ENCODE data around the gene CRYBG1. TPM values are rescaled to one million over a fixed set of nuclear protein-coding genes. Genes with fewer than 3 reads are reported as not detected.

The CRYBG1 gene
- total RNA-seq, 1 experiment from 2014 or later, result 2.9 TPM

DNA sequence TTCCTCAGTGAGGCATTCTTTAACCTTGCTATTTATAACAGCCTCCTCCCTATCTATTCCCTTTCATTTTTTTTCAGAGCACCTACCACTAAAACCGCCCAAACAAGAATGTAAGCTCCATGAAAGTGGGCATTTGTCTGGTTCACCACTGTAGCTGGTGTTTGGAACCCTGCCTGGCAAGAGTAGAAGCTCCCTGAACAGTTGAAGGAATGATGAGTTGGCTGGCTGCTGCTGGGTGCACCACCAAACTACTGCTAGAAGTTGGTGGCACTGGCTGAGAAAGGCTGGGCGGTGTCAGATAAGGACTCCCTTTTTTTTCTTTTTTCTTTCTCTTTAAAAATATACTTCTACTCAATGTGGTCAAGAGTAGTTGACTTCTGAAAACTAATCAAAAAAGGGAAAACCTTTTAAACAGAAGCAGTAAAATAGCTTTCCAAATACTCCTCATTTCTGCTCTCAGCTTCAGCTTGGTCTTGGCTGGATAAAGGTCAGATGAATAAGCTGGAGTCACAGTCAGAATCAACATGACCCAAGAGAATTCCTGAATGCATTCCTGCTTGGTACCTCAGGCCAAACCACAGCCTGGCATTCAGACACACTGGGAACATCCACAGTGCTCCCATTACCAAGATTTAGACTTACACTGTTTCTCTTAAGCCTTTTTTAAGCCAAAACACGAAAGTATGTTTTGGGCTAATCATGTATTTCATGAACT is 230.8 kb downstream of the CRYBG1 start:
- intact Hi-C loops (cut with micrococcal nuclease; ENCODE audit: unreplicated experiment), result no loop called here
- no TSS peak for BruUV-seq (replicated peaks)
- Histone ChIP-seq H3K27me3 (replicated peaks; ENCODE audit: insufficient read depth, low read depth, low read length, poor library complexity) (no peaks in the 10 kb centered on the region), H3K4me1 (ENCODE audit: insufficient read depth, low read length, poor library complexity, severe bottlenecking) (no peaks in the 10 kb centered on the region), H3K27ac (ENCODE audit: low read depth, low read length, poor library complexity, severe bottlenecking) (no peak overlapping the region), H3K4me3 (ENCODE audit: low read depth, low read length, poor library complexity, severe bottlenecking) (no peak overlapping the region), H3K9me3 (ENCODE audit: low read depth, low read length, poor library complexity, severe bottlenecking) (no peaks in the 10 kb centered on the region), H3K36me3 (ENCODE audit: insufficient read depth, low read length, poor library complexity, severe bottlenecking) (no peaks in the 10 kb centered on the region)
- POLR2A ChIA-PET (ENCODE audit: low non-redundant PET), result no interaction called here
- DNase-seq (ENCODE audit: low spot score), result no peak
- TF ChIP-seq, protein P1, sequence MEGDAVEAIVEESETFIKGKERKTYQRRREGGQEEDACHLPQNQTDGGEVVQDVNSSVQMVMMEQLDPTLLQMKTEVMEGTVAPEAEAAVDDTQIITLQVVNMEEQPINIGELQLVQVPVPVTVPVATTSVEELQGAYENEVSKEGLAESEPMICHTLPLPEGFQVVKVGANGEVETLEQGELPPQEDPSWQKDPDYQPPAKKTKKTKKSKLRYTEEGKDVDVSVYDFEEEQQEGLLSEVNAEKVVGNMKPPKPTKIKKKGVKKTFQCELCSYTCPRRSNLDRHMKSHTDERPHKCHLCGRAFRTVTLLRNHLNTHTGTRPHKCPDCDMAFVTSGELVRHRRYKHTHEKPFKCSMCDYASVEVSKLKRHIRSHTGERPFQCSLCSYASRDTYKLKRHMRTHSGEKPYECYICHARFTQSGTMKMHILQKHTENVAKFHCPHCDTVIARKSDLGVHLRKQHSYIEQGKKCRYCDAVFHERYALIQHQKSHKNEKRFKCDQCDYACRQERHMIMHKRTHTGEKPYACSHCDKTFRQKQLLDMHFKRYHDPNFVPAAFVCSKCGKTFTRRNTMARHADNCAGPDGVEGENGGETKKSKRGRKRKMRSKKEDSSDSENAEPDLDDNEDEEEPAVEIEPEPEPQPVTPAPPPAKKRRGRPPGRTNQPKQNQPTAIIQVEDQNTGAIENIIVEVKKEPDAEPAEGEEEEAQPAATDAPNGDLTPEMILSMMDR (conservative IDR thresholded peaks at IDR 0.05; ENCODE audit: low read depth, low read length), result no peak
- no peak for TF ChIP-seq EZH2 (IDR thresholded peaks at IDR 0.05; ENCODE audit: borderline replicate concordance, low read depth, low read length, poor library complexity, severe bottlenecking)
- CTCF ChIA-PET, result no interaction called here

DNA sequence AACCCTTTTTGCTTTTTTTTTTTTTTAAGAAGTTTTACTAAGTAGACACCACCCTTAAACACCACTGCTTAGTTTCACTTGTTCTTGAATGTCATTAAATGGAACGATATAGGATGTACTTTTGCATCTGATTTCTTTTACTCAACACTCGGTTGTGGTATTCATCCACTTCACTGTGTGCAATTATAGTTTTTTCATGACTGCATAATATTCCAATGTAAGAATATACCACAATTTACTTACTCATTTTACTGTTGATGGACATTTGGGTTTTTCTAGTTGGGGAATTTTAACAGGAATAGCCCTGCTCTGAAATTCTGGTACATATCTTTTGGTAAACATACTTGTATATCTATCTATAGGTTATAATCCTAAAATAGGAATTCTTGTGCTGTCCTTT is 238.9 kb downstream of the CRYBG1 start:
- ChIA-PET POLR2A (ENCODE audit: low non-redundant PET) (no interaction called here), CTCF (no interaction called here)
- H3K27ac ChIP-seq (ENCODE audit: low read depth, low read length, poor library complexity, severe bottlenecking), result no peak overlapping the region
- no peaks in the 10 kb centered on the region for H3K27me3 ChIP-seq (replicated peaks; ENCODE audit: insufficient read depth, low read depth, low read length, poor library complexity)
- no peak for DNase-seq (ENCODE audit: low spot score)
- intact Hi-C loops (cut with micrococcal nuclease; ENCODE audit: unreplicated experiment), result no loop called here
- H3K36me3 ChIP-seq (ENCODE audit: insufficient read depth, low read length, poor library complexity, severe bottlenecking), result peaks cover 3% of the 10 kb centered on the region
- no peak for TF ChIP-seq EZH2 (IDR thresholded peaks at IDR 0.05; ENCODE audit: borderline replicate concordance, low read depth, low read length, poor library complexity, severe bottlenecking)
- TF ChIP-seq, protein P1 (conservative IDR thresholded peaks at IDR 0.05; ENCODE audit: low read depth, low read length), result no peak
- no peaks in the 10 kb centered on the region for H3K9me3 ChIP-seq (ENCODE audit: low read depth, low read length, poor library complexity, severe bottlenecking)
- no peak overlapping the region for H3K4me3 ChIP-seq (ENCODE audit: low read depth, low read length, poor library complexity, severe bottlenecking)
- BruUV-seq (replicated peaks), result no TSS peak
- no peaks in the 10 kb centered on the region for H3K4me1 ChIP-seq (ENCODE audit: insufficient read depth, low read length, poor library complexity, severe bottlenecking)

DNA sequence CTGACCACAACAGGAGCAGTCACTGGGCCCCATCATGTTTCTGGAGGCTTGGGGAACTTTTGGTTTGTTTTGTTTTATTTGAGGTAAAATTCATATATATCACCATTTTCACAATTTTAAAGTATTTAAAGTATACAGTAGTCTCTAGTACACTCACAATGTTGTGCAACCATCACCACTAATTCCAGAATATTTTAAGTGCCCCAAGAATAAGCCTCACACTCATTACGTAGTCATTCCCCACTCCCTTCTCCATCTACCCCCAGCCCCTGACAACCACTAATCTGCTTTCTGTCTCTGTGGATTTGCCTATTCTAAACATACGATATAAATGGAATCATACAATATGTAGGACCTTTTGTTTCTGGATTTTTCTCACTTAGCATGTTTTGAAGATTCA is 239.8 kb downstream of the CRYBG1 start:
- CTCF ChIA-PET, result no interaction called here
- Histone ChIP-seq H3K36me3 (ENCODE audit: insufficient read depth, low read length, poor library complexity, severe bottlenecking) (peaks cover 3% of the 10 kb centered on the region), H3K27ac (ENCODE audit: low read depth, low read length, poor library complexity, severe bottlenecking) (no peak overlapping the region), H3K4me3 (ENCODE audit: low read depth, low read length, poor library complexity, severe bottlenecking) (no peak overlapping the region), H3K4me1 (ENCODE audit: insufficient read depth, low read length, poor library complexity, severe bottlenecking) (no peaks in the 10 kb centered on the region), H3K9me3 (ENCODE audit: low read depth, low read length, poor library complexity, severe bottlenecking) (no peaks in the 10 kb centered on the region), H3K27me3 (replicated peaks; ENCODE audit: insufficient read depth, low read depth, low read length, poor library complexity) (no peaks in the 10 kb centered on the region)
- intact Hi-C loops (cut with micrococcal nuclease; ENCODE audit: unreplicated experiment), result no loop called here
- BruUV-seq (replicated peaks), result no TSS peak
- no peak for TF ChIP-seq EZH2 (IDR thresholded peaks at IDR 0.05; ENCODE audit: borderline replicate concordance, low read depth, low read length, poor library complexity, severe bottlenecking)
- TF ChIP-seq, protein P1 (conservative IDR thresholded peaks at IDR 0.05; ENCODE audit: low read depth, low read length), result no peak
- POLR2A ChIA-PET (ENCODE audit: low non-redundant PET), result no interaction called here
- DNase-seq (ENCODE audit: low spot score), result no peak

All from A673 (cell line).